ENCODE measurements around the gene ADAM12.

DNA sequence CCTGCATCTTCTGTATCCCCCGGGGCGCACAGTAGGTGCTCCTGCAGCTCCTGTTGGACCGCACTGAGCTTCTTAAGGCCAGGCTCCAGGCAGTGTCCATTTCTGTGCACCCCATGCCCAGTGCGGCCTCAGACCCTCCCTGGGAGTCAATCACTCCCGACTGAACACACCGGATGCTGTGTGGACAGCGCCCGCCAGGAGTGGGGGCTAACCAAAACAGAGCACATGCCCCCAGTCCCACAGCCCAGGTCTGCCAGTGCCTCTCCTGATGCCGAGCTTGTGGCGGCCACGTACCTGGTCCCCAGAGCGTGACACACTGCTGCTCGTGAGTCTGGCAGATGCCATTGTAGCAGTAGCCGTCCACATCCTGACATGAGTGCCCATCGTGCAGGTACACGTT, 323.8 kb downstream of the ADAM12 start:
- TF ChIP-seq, protein P1, sequence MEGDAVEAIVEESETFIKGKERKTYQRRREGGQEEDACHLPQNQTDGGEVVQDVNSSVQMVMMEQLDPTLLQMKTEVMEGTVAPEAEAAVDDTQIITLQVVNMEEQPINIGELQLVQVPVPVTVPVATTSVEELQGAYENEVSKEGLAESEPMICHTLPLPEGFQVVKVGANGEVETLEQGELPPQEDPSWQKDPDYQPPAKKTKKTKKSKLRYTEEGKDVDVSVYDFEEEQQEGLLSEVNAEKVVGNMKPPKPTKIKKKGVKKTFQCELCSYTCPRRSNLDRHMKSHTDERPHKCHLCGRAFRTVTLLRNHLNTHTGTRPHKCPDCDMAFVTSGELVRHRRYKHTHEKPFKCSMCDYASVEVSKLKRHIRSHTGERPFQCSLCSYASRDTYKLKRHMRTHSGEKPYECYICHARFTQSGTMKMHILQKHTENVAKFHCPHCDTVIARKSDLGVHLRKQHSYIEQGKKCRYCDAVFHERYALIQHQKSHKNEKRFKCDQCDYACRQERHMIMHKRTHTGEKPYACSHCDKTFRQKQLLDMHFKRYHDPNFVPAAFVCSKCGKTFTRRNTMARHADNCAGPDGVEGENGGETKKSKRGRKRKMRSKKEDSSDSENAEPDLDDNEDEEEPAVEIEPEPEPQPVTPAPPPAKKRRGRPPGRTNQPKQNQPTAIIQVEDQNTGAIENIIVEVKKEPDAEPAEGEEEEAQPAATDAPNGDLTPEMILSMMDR (IDR thresholded peaks at IDR 0.05; ENCODE audit: low read depth, low read length, poor library complexity, severe bottlenecking), result no peak
- no peak for TF ChIP-seq EZH2phosphoT487 (IDR thresholded peaks at IDR 0.05; ENCODE audit: borderline replicate concordance, low read length)

Data from DOHH2 (cell line).